ENCODE results near the gene ERMN.
"Not testable (repeated sequence)": the region's sequence is repeated elsewhere in the genome, so short reads cannot be mapped to it uniquely, and the experiment has no call there.

ERMN gene

GRCh38 chr2:157355618-157356017 is 30.0 kb upstream of the ERMN start:
- Histone ChIP-seq H4K20me1 (no peaks in the 10 kb centered on the region), H3K27me3 (no peaks in the 10 kb centered on the region), H3K36me3 (peaks cover 0 to 3% (median 0%) of the 10 kb centered on the region in 11 experiments; a peak in 1 of 22 replicates), H3K4me2 (no peak overlapping the region), H3K4me3 (no peak overlapping the region), H3K4me1 (no peaks in the 10 kb centered on the region), H3K9me3 (replicated peaks in 1 of 11) (peaks cover 1 to 18% (median 8%) of the 10 kb centered on the region in 11 experiments), H3K9ac (no peak overlapping the region; a peak in 1 of 22 replicates), H3K27ac (no peak overlapping the region)
- TF ChIP-seq Cebpa-rat (IDR thresholded peaks at IDR 0.05) = no peak

- TF ChIP-seq Cebpa-rat (IDR thresholded peaks at IDR 0.05) = no peak
- H3K4me3 ChIP-seq = no peak overlapping the region
- H3K4me1 ChIP-seq = no peaks in the 10 kb centered on the region
- H4K20me1 ChIP-seq = no peaks in the 10 kb centered on the region
- peaks cover 0 to 10% (median 0%) of the 10 kb centered on the region in 11 experiments; a peak in 3 of 22 replicates for H3K36me3 ChIP-seq
- no peak overlapping the region for H3K27ac ChIP-seq
- H3K4me2 ChIP-seq = no peak overlapping the region
- no peak overlapping the region for H3K9ac ChIP-seq
- peaks cover 0 to 21% (median 3%) of the 10 kb centered on the region in 11 experiments; a peak in 11 of 22 replicates for H3K9me3 ChIP-seq (replicated peaks in 1 of 11)
- no peaks in the 10 kb centered on the region for H3K27me3 ChIP-seq
These were observed 24.4 kb upstream of the ERMN start for GRCh38 chr2:157349949-157350515.

- Histone ChIP-seq H3K9me3 (replicated peaks in 1 of 11) (peaks cover 0 to 33% (median 17%) of the 10 kb centered on the region in 11 experiments; a peak in 16 of 22 replicates), H4K20me1 (no peaks in the 10 kb centered on the region), H3K9ac (no peak overlapping the region), H3K4me3 (no peak overlapping the region), H3K4me2 (no peak overlapping the region), H3K36me3 (peaks cover 0 to 25% (median 0%) of the 10 kb centered on the region in 11 experiments; a peak in 6 of 22 replicates), H3K27me3 (no peaks in the 10 kb centered on the region), H3K27ac (no peak overlapping the region), H3K4me1 (no peaks in the 10 kb centered on the region)
- TF ChIP-seq Cebpa-rat (IDR thresholded peaks at IDR 0.05) = no peak
These were observed 22.8 kb upstream of the ERMN start for GRCh38 chr2:157348291-157348921.

GRCh38 chr2:157345647-157346389 is 20.2 kb upstream of the ERMN start:
- no peaks in the 10 kb centered on the region for H4K20me1 ChIP-seq
- no peak overlapping the region for H3K9ac ChIP-seq
- no peak overlapping the region for H3K4me3 ChIP-seq
- H3K9me3 ChIP-seq (replicated peaks in 1 of 11) = peaks cover 0 to 51% (median 35%) of the 10 kb centered on the region in 11 experiments; a peak in 19 of 22 replicates
- H3K27ac ChIP-seq = no peak overlapping the region
- H3K27me3 ChIP-seq = no peaks in the 10 kb centered on the region
- H3K36me3 ChIP-seq = peaks cover 0 to 49% (median 0%) of the 10 kb centered on the region in 11 experiments; a peak in 7 of 22 replicates
- H3K4me1 ChIP-seq = no peaks in the 10 kb centered on the region
- no peak overlapping the region for H3K4me2 ChIP-seq
- TF ChIP-seq Cebpa-rat (IDR thresholded peaks at IDR 0.05) = no peak

- not testable (repeated sequence) for H3K4me3 ChIP-seq, H3K27me3 ChIP-seq, H3K27ac ChIP-seq, H3K4me2 ChIP-seq, H4K20me1 ChIP-seq, H3K4me1 ChIP-seq, H3K9ac ChIP-seq
- Histone ChIP-seq H3K9me3 (replicated peaks in 1 of 11) (peaks cover 0 to 51% (median 35%) of the 10 kb centered on the region in 11 experiments; a peak in 19 of 22 replicates), H3K36me3 (peaks cover 0 to 66% (median 0%) of the 10 kb centered on the region in 11 experiments; a peak in 7 of 22 replicates)
These were observed 15.8 kb upstream of the ERMN start for GRCh38 chr2:157341381-157341780.

GRCh38 chr2:157339965-157340655 is 14.5 kb upstream of the ERMN start:
- H3K27ac ChIP-seq = no peak overlapping the region
- no peak for TF ChIP-seq Cebpa-rat (IDR thresholded peaks at IDR 0.05)

GRCh38 chr2:157337978-157338377 is 12.4 kb upstream of the ERMN start:
- Histone ChIP-seq H4K20me1 (no peaks in the 10 kb centered on the region), H3K27me3 (no peaks in the 10 kb centered on the region), H3K36me3 (peaks cover 0 to 37% (median 0%) of the 10 kb centered on the region in 11 experiments; a peak in 6 of 22 replicates), H3K4me2 (no peak overlapping the region), H3K4me1 (no peaks in the 10 kb centered on the region), H3K4me3 (no peak overlapping the region), H3K9me3 (replicated peaks in 1 of 11) (peaks cover 0 to 21% (median 16%) of the 10 kb centered on the region in 11 experiments; a peak in 18 of 22 replicates), H3K27ac (no peak overlapping the region), H3K9ac (no peak overlapping the region)
- TF ChIP-seq Cebpa-rat (IDR thresholded peaks at IDR 0.05) = no peak

More at GRCh38 chr2:157339965-157340655, 14.5 kb upstream of the ERMN start:
- Histone ChIP-seq H3K4me2 (no peak overlapping the region), H3K4me1 (no peaks in the 10 kb centered on the region), H3K4me3 (no peak overlapping the region), H3K27me3 (no peaks in the 10 kb centered on the region), H3K9ac (no peak overlapping the region), H3K36me3 (peaks cover 0 to 57% (median 0%) of the 10 kb centered on the region in 11 experiments; a peak in 6 of 22 replicates), H3K9me3 (replicated peaks in 1 of 11) (peaks cover 0 to 43% (median 34%) of the 10 kb centered on the region in 11 experiments; a peak in 19 of 22 replicates), H4K20me1 (no peaks in the 10 kb centered on the region)

- no peak overlapping the region for H3K4me3 ChIP-seq
- no peak for TF ChIP-seq Cebpa-rat (IDR thresholded peaks at IDR 0.05)
These were observed 10.8 kb upstream of the ERMN start for GRCh38 chr2:157336137-157337010.

More at GRCh38 chr2:157336137-157337010, 10.8 kb upstream of the ERMN start:
- H3K9ac ChIP-seq = no peak overlapping the region
- no peaks in the 10 kb centered on the region for H4K20me1 ChIP-seq
- no peaks in the 10 kb centered on the region for H3K27me3 ChIP-seq
- H3K36me3 ChIP-seq = peaks cover 0 to 23% (median 0%) of the 10 kb centered on the region in 11 experiments; a peak in 3 of 22 replicates
- no peaks in the 10 kb centered on the region for H3K4me1 ChIP-seq
- H3K27ac ChIP-seq = no peak overlapping the region
- H3K4me2 ChIP-seq = no peak overlapping the region
- peaks cover 0 to 5% (median under 1%) of the 10 kb centered on the region in 11 experiments; a peak in 7 of 22 replicates for H3K9me3 ChIP-seq (replicated peaks in 1 of 11)

Data from BLaER1 treated with 17β-estradiol and CSF1 and Interleukin-3, amounts not matched to agents 10 nM and 100 nM (cell line).